ENCODE data around the gene AGRN. TPM values are rescaled to one million over a fixed set of nuclear protein-coding genes. Genes with fewer than 3 reads are reported as not detected.
"Not testable (repeated sequence)": the region's sequence is repeated elsewhere in the genome, so short reads cannot be mapped to it uniquely, and the experiment has no call there.

Gene AGRN
- total RNA-seq, 1 donor from 2014 or later: 135 TPM

DNA sequence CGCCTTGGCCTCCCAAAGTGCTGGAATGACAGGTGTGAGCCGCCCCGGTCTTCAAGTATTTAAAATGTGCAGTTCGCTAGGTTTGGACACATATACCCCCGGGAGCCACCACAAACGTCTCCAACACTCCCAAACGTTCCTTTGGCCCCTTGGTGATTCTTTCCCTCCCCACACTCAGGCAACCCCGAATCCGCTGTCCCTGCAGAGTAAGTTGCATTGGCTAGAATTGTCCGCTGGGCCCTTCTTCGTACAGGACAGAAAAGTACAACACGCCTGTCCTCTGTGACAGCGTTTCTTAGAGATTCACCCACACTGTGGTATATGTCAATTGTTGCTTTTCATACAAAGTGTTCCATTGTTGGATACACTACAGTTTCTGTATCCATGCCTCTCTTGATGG is 34.8 kb upstream of the AGRN start:
- Histone ChIP-seq H3K4me1 (no peaks in the 10 kb centered on the region), H3K36me3 (no peaks in the 10 kb centered on the region), H3K9me3 (no peaks in the 10 kb centered on the region), H3K27me3 (peaks cover 15% of the 10 kb centered on the region), H3K4me3 (no peak overlapping the region), H3K27ac (no peak overlapping the region)
- no peak for DNase-seq
- ATAC-seq: no peak
- intact Hi-C loops (cut with DNase I): loop anchor here (10.0 kb wide), 1 partner anchor 80 kb away; no protein-coding TSS in a partner anchor
- TF ChIP-seq, protein P1, sequence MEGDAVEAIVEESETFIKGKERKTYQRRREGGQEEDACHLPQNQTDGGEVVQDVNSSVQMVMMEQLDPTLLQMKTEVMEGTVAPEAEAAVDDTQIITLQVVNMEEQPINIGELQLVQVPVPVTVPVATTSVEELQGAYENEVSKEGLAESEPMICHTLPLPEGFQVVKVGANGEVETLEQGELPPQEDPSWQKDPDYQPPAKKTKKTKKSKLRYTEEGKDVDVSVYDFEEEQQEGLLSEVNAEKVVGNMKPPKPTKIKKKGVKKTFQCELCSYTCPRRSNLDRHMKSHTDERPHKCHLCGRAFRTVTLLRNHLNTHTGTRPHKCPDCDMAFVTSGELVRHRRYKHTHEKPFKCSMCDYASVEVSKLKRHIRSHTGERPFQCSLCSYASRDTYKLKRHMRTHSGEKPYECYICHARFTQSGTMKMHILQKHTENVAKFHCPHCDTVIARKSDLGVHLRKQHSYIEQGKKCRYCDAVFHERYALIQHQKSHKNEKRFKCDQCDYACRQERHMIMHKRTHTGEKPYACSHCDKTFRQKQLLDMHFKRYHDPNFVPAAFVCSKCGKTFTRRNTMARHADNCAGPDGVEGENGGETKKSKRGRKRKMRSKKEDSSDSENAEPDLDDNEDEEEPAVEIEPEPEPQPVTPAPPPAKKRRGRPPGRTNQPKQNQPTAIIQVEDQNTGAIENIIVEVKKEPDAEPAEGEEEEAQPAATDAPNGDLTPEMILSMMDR (IDR thresholded peaks at IDR 0.05): no peak

- not testable (repeated sequence) for H3K9me3 ChIP-seq, H3K27ac ChIP-seq, H3K4me3 ChIP-seq, ATAC-seq, DNase-seq, H3K36me3 ChIP-seq, H3K4me1 ChIP-seq, H3K27me3 ChIP-seq
- intact Hi-C loops (cut with DNase I): loop anchor here (10.0 kb wide), 1 partner anchor 77 kb away; no protein-coding TSS in a partner anchor
These were observed 31.9 kb upstream of the AGRN start for GRCh38 chr1:988061-988460.

- H3K27ac ChIP-seq; H3K4me1 ChIP-seq; intact Hi-C loops (cut with DNase I); DNase-seq; H3K27me3 ChIP-seq; H3K9me3 ChIP-seq; ATAC-seq; H3K4me3 ChIP-seq; H3K36me3 ChIP-seq: not testable (repeated sequence)
These were observed 28.6 kb upstream of the AGRN start for GRCh38 chr1:991275-991674.

DNA sequence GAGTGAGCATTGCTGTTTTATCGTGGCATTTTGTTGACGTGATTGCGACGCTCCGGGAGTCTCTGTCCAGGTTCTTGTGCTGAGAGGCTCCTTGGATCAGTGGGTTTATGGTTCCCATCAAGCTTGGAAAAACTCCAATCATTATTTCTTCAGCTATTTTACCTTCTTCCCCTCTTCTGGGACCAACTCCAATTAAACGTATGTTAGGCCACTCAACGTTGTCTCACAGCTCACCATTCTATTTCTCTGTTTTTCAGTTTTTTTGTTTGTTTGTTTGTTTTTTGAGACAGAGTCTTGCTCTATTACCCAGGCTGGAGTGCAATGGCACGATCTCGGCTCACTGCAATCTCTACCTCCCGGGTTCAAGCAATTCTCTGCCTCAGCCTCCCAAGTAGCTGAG is 28.0 kb upstream of the AGRN start:
- no peak for DNase-seq
- no peak overlapping the region for H3K4me3 ChIP-seq
- TF ChIP-seq, protein P1 (IDR thresholded peaks at IDR 0.05): no peak
- no peak overlapping the region for H3K27ac ChIP-seq
- H3K9me3 ChIP-seq: no peaks in the 10 kb centered on the region
- ATAC-seq: no peak
- H3K36me3 ChIP-seq: no peaks in the 10 kb centered on the region
- intact Hi-C loops (cut with DNase I): no loop called here
- H3K4me1 ChIP-seq: no peaks in the 10 kb centered on the region
- H3K27me3 ChIP-seq: peaks cover 2% of the 10 kb centered on the region

DNA sequence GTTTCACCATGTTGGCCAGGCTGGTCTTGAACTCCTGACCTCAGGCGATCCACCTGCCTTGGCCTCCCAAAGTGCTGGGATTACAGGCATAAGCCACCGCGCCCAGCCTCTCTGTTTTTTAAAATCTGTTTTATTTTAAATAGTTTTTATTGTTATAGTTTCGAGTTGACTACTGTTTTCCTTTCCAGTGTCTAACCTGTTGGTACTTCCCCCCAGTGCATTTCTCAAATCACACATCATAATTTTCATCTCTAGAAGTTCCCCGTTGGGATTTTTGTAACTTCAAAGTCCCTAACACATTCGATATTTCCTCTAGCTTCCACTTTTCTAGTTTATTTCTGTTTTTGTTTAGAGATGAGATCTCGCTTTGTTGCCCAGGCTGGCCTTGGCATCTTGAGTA is 27.6 kb upstream of the AGRN start:
- Histone ChIP-seq H3K4me3 (no peak overlapping the region), H3K9me3 (no peaks in the 10 kb centered on the region), H3K27ac (no peak overlapping the region), H3K36me3 (no peaks in the 10 kb centered on the region), H3K4me1 (no peaks in the 10 kb centered on the region), H3K27me3 (peaks cover 7% of the 10 kb centered on the region)
- DNase-seq (no peak), ATAC-seq (no peak)
- intact Hi-C loops (cut with DNase I): no loop called here
- TF ChIP-seq, protein P1 (IDR thresholded peaks at IDR 0.05): no peak

- DNase-seq (peak; percentile 57), ATAC-seq (no peak)
- Histone ChIP-seq H3K27me3 (peaks cover 18% of the 10 kb centered on the region), H3K4me3 (no peak overlapping the region), H3K4me1 (no peaks in the 10 kb centered on the region), H3K9me3 (no peaks in the 10 kb centered on the region), H3K36me3 (no peaks in the 10 kb centered on the region), H3K27ac (no peak overlapping the region)
- intact Hi-C loops (cut with DNase I): no loop called here
- TF ChIP-seq, protein P1 (IDR thresholded peaks at IDR 0.05): no peak
These were observed 26.4 kb upstream of the AGRN start for GRCh38 chr1:993379-993995.

- H3K36me3 ChIP-seq; H3K4me1 ChIP-seq; H3K4me3 ChIP-seq; intact Hi-C loops (cut with DNase I); DNase-seq; H3K9me3 ChIP-seq; ATAC-seq; H3K27ac ChIP-seq: not testable (repeated sequence)
- peaks cover 25% of the 10 kb centered on the region for H3K27me3 ChIP-seq
These were observed 25.4 kb upstream of the AGRN start for GRCh38 chr1:994546-994945.

Measured in upper lobe of right lung (tissue), 1 donor.